IMR-90 (cell line): Measurements from ENCODE around the gene DHX9. TPM values are rescaled to one million over a fixed set of nuclear protein-coding genes. Genes with fewer than 3 reads are reported as not detected.

Source experiments
- ATAC-seq: fragments of 200-7000 bp; cut with Tn5 transposase; 2 replicates; pipeline ENCODE4 v1.9.1; 2020; ENCODE audit warnings: low read depth, mild to moderate bottlenecking, moderate library complexity
- BruUV-seq: library from RNA; stranded (reverse); fragments of 400-500 nt; replicated peaks from 2 replicates; lab custom pipeline; 2021; lab: Mats Ljungman, UMichigan
- CTCF ChIA-PET: fragments of 300-600 bp; formaldehyde crosslinking; extraction: SDS; loops from one replicate; lab custom pipeline; 2021; ENCODE audit warnings: antibody characterized with exemption; lab: Yijun Ruan, JAX
- POLR2A ChIA-PET: fragments of 300-600 bp; sonication (Branson Sonifier 250); formaldehyde crosslinking; loops from one replicate; lab custom pipeline; 2022; ENCODE audit warnings: antibody characterized with exemption; ENCODE audit not compliant: unreplicated experiment; lab: Charles Lee
- DNase-seq: peaks from one replicate; pipeline ENCODE4 v3.0.0; 2013
- H2AFZ ChIP-seq: replicated peaks from 2 replicates; pipeline ENCODE3; 2013; ENCODE audit warnings: low read length, mild to moderate bottlenecking; ENCODE audit not compliant: poor library complexity
- H2AK5ac ChIP-seq: 2 replicates; pipeline ENCODE4 v1.6.1; 2013; ENCODE audit warnings: low read depth, low read length, inconsistent platforms
- H2AK9ac ChIP-seq: replicated peaks from 2 replicates; pipeline ENCODE3; 2013; ENCODE audit warnings: mild to moderate bottlenecking, low read depth, low read length, moderate library complexity; ENCODE audit not compliant: poor library complexity
- H2BK120ac ChIP-seq: 2 replicates; pipeline ENCODE4 v1.6.1; 2013; ENCODE audit warnings: low read depth, low read length, inconsistent platforms
- H2BK15ac ChIP-seq: 3 replicates; pipeline ENCODE4 v1.6.1; 2013; ENCODE audit warnings: low read depth, low read length, inconsistent platforms
- H2BK20ac ChIP-seq: 2 replicates; pipeline ENCODE4 v1.6.1; 2013; ENCODE audit warnings: low read depth, mild to moderate bottlenecking, inconsistent platforms, low read length, moderate library complexity
- H2BK5ac ChIP-seq: 2 replicates; pipeline ENCODE4 v1.6.1; 2013; ENCODE audit warnings: mild to moderate bottlenecking, low read depth, low read length, inconsistent platforms; ENCODE audit not compliant: poor library complexity, severe bottlenecking
- H3K14ac ChIP-seq: replicated peaks from 2 replicates; pipeline ENCODE4 v1.6.1; 2013; ENCODE audit warnings: low read depth, low read length, inconsistent platforms
- H3K18ac ChIP-seq: 2 replicates; pipeline ENCODE4 v1.6.1; 2013; ENCODE audit warnings: low read depth, low read length, control low read depth
- H3K23ac ChIP-seq: 2 replicates; pipeline ENCODE4 v1.6.1; 2013; ENCODE audit warnings: low read depth, low read length, inconsistent platforms
- H3K27ac ChIP-seq: 2 replicates; pipeline ENCODE4 v1.5.1; 2013; ENCODE audit warnings: mild to moderate bottlenecking, control low read depth, low read length; ENCODE audit not compliant: insufficient read depth
- H3K27me3 ChIP-seq: 2 replicates; pipeline ENCODE4 v1.6.1; 2013; ENCODE audit warnings: low read length; ENCODE audit not compliant: control insufficient read depth, insufficient read depth
- H3K36me3 ChIP-seq: 2 replicates; pipeline ENCODE4 v1.6.1; 2013; ENCODE audit warnings: low read length, mixed read lengths; ENCODE audit not compliant: control insufficient read depth, insufficient read depth
- H3K4ac ChIP-seq: 2 replicates; pipeline ENCODE4 v1.6.1; 2013; ENCODE audit warnings: low read depth, low read length, inconsistent platforms
- H3K4me1 ChIP-seq: 2 replicates; pipeline ENCODE4 v1.6.1; 2013; ENCODE audit warnings: low read length, mixed read lengths; ENCODE audit not compliant: control insufficient read depth, insufficient read depth
- H3K4me2 ChIP-seq: 2 replicates; pipeline ENCODE4 v1.6.1; 2013; ENCODE audit warnings: low read depth, mild to moderate bottlenecking, control low read depth, low read length, moderate library complexity
- H3K4me3 ChIP-seq: 2 replicates; pipeline ENCODE4 v1.5.1; 2013; ENCODE audit warnings: low read depth, mild to moderate bottlenecking, control low read depth, low read length, moderate library complexity; ENCODE audit not compliant: insufficient read depth
- H3K56ac ChIP-seq: 2 replicates; pipeline ENCODE4 v1.6.1; 2013; ENCODE audit warnings: low read length, inconsistent platforms; ENCODE audit not compliant: insufficient read depth; ENCODE audit errors: extremely low read depth
- H3K79me1 ChIP-seq, 2 experiments: 2 replicates each; pipeline ENCODE4 v1.6.1; 2013; ENCODE audit warnings: low read length in 2 of 2, inconsistent platforms in 1 of 2, low read depth in 1 of 2
- H3K9ac ChIP-seq: 2 replicates; pipeline ENCODE4 v1.6.1; 2013; ENCODE audit warnings: low read depth, low read length, control low read depth
- H3K9me1 ChIP-seq: 2 replicates; pipeline ENCODE4 v1.6.1; 2013; ENCODE audit warnings: low read length, inconsistent platforms; ENCODE audit not compliant: insufficient read depth
- H3K9me3 ChIP-seq: 2 replicates; pipeline ENCODE4 v1.6.1; 2013; ENCODE audit warnings: low read length; ENCODE audit not compliant: control insufficient read depth, insufficient read depth
- H4K20me1 ChIP-seq: 2 replicates; pipeline ENCODE4 v1.6.1; 2013; ENCODE audit warnings: low read length, inconsistent platforms; ENCODE audit not compliant: insufficient read depth
- H4K5ac ChIP-seq: 2 replicates; pipeline ENCODE4 v1.6.1; 2013; ENCODE audit warnings: mild to moderate bottlenecking, low read depth, low read length, control low read depth
- H4K8ac ChIP-seq, 2 experiments: 2 replicates each; pipeline ENCODE4 v1.6.1; 2013; ENCODE audit warnings: low read depth in 2 of 2, low read length in 2 of 2, control low read depth in 1 of 2, inconsistent platforms in 1 of 2
- H4K91ac ChIP-seq: 2 replicates; pipeline ENCODE4 v1.6.1; 2013; ENCODE audit warnings: low read depth, low read length, inconsistent platforms; ENCODE audit not compliant: insufficient read depth
- BHLHE40 ChIP-seq: fragments of 150-350 bp; IDR thresholded peaks from 2 replicates; pipeline ENCODE4 v1.6.1; 2016; ENCODE audit warnings: mild to moderate bottlenecking, low read depth, low read length
- CEBPB ChIP-seq: IDR thresholded peaks from 2 replicates; pipeline ENCODE4 v1.6.1; 2012; ENCODE audit warnings: low read depth, low read length, improper control_type of control experiment
- MAFK ChIP-seq: IDR thresholded peaks from 2 replicates; pipeline ENCODE4 v1.6.1; 2012; ENCODE audit warnings: low read depth, low read length, improper control_type of control experiment
- MXI1 ChIP-seq: IDR thresholded peaks from 2 replicates; pipeline ENCODE4 v1.6.1; 2012; ENCODE audit warnings: low read depth, mild to moderate bottlenecking, low read length, moderate library complexity, borderline replicate concordance
- NFE2L2 ChIP-seq: fragments of 150-350 bp; IDR thresholded peaks from 2 replicates; pipeline ENCODE4 v1.6.1; 2016; ENCODE audit warnings: low read depth, mild to moderate bottlenecking, low read length
- SMC3 ChIP-seq: fragments of 150-350 bp; IDR thresholded peaks from 2 replicates; pipeline ENCODE4 v1.6.1; 2016; ENCODE audit warnings: low read depth, mild to moderate bottlenecking, antibody characterized with exemption, low read length, moderate library complexity
- WGBS, 2 experiments: methylation state at CpG; one replicate each; pipeline versions ENCODE4 v1.1.5 to v1.1.7; 2013; ENCODE audit warnings: missing lambda C conversion rate in 2 of 2; ENCODE audit not compliant: insufficient read length in 1 of 2; ENCODE audit errors: extremely low coverage in 2 of 2; 5-methylcytosine and 5-hydroxymethylcytosine counted together
- dilution Hi-C: fragments of 300-500 bp; cut with HindIII; formaldehyde crosslinking; loops from one replicate; pipeline ENCODE4 v1.14.3; 2018; ENCODE audit warnings: low sequenced_read_pairs; ENCODE audit not compliant: unreplicated experiment
- in situ Hi-C: fragments of 300-500 bp; cut with MboI; formaldehyde crosslinking; loops from 3 replicates; pipeline ENCODE4 v1.14.3; 2019; ENCODE audit warnings: low sequenced_read_pairs, inconsistent platforms, mixed read lengths
- intact Hi-C: fragments of 100-400 bp; cut with micrococcal nuclease; formaldehyde crosslinking; loops from 2 replicates; pipeline ENCODE4 v1.10.0; 2022
- polyA plus RNA-seq, 3 experiments: library from polyadenylated mRNA; depleted of rRNA; stranded (reverse); fragments of >200 nt; gene quantifications; 2 replicates each; pipeline ENCODE4 v1.2.3, GENCODE V29; 2012; ENCODE audit warnings: low replicate concordance in 1 of 3
- total RNA-seq: library from RNA; depleted of rRNA; stranded (reverse); fragments of >200 nt; gene quantifications from 2 replicates; pipeline ENCODE4 v1.2.3, GENCODE V29; 2012

The DHX9 gene
- total and polyA plus RNA-seq, 2 of the 4 experiments (the other 2 are of a cell fraction): 119 to 211 TPM

GRCh38 chr1:182811975-182812722 lies 27.0 kb upstream of the DHX9 start:
- BruUV-seq: no TSS peak
- no peak for ATAC-seq
- Histone ChIP-seq H3K27me3 (no peaks in the 10 kb centered on the region; the same call in 1 of the 2 replicates), H3K23ac (no peak overlapping the region), H3K18ac (no peak overlapping the region), H3K9me1 (no peaks in the 10 kb centered on the region; the same call in 1 of the 2 replicates), H3K27ac (no peak overlapping the region), H2BK20ac (no peak overlapping the region), H4K8ac (no peak overlapping the region), H4K5ac (no peak overlapping the region), H3K4me1 (no peaks in the 10 kb centered on the region), H3K4me3 (no peak overlapping the region), H2BK15ac (no peak overlapping the region), H4K20me1 (no peaks in the 10 kb centered on the region), H3K9ac (no peak overlapping the region), H3K4ac (no peak overlapping the region), H3K36me3 (no peaks in the 10 kb centered on the region), H4K91ac (no peak overlapping the region), H2AFZ (no peak overlapping the region), H3K4me2 (no peak overlapping the region), H3K79me1 (no peaks in the 10 kb centered on the region), H3K9me3 (no peaks in the 10 kb centered on the region), H2AK5ac (no peak overlapping the region), H2BK5ac (no peak overlapping the region), H2AK9ac (no peak overlapping the region), H3K14ac (no peak overlapping the region), H2BK120ac (no peak overlapping the region), H3K56ac (no peak overlapping the region)
- no peak for DNase-seq
- ChIA-PET CTCF (no interaction called here), POLR2A (no interaction called here)
- WGBS, 2 experiments: no CpG with 5 or more reads among the region's 4 CpGs
- TF ChIP-seq BHLHE40 (no peak), MAFK (no peak), NFE2L2 (no peak), MXI1 (no peak), SMC3 (no peak), CEBPB (no peak)
- dilution Hi-C loops: no loop called here
- in situ Hi-C loops: no loop called here
- intact Hi-C loops: no loop called here
